Ecto neural progenitor cell (in vitro differentiated cells): ENCODE measurements around the gene CSTF2T.

Experiments
- DNase-seq: peaks from one replicate; pipeline ENCODE4 v3.0.0-alpha.2; 2018; ENCODE audit warnings: low spot score

Gene CSTF2T

GRCh38 chr10:51649064-51649463 is 50.3 kb downstream of the CSTF2T start:
- no peak for DNase-seq
